Hematopoietic multipotent progenitor cell (in vitro differentiated cells): ENCODE results near the gene HECW1. TPM values are rescaled to one million over a fixed set of nuclear protein-coding genes. Genes with fewer than 3 reads are reported as not detected.

Source experiments
- DNase-seq, 3 donors: peaks; one replicate each; pipeline ENCODE4 v3.0.0-alpha.2; 2011 to 2015; ENCODE audit warnings: low read depth in 2 of 3, low spot score in 2 of 3
- total RNA-seq: library from RNA; depleted of rRNA; stranded (reverse); fragments of >200 nt; gene quantifications from one replicate; pipeline ENCODE4 v1.2.3, GENCODE V29; 2012

Gene HECW1
- total RNA-seq, 1 donor: not detected

GRCh38 chr7:43142703-43143102, 30.3 kb downstream of the HECW1 start:
- DNase-seq: no peak

- DNase-seq: no peak
These were observed 31.6 kb downstream of the HECW1 start for GRCh38 chr7:43143918-43144589.

- DNase-seq: no peak
These were observed 35.8 kb downstream of the HECW1 start for GRCh38 chr7:43148161-43148731.

GRCh38 chr7:43151076-43151475, 38.6 kb downstream of the HECW1 start:
- DNase-seq: no peak

- no peak for DNase-seq
These were observed 40.2 kb downstream of the HECW1 start for GRCh38 chr7:43152696-43153095.

GRCh38 chr7:43155636-43156035, 43.2 kb downstream of the HECW1 start:
- DNase-seq: no peak

DNA sequence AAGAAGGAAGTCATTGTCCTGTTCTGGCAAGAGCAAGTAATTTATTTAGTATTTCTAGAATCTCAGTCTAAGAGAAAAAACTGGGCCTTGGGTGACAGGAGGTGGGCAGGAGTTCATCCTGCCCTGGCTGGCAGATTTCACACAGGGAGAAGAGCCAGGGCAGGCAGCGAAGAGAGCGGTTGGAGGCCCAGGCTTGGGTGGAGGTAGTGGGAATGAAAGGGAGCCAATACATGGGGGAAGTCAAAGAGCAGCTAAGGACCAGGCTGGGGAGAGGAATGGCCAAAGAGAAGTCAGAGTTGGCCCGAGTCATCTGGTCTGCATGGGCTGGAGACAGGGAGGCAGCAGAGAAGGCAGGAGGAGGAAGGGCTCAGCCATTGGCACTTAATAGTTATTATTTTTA, 51.4 kb downstream of the HECW1 start:
- DNase-seq: no peak

DNA sequence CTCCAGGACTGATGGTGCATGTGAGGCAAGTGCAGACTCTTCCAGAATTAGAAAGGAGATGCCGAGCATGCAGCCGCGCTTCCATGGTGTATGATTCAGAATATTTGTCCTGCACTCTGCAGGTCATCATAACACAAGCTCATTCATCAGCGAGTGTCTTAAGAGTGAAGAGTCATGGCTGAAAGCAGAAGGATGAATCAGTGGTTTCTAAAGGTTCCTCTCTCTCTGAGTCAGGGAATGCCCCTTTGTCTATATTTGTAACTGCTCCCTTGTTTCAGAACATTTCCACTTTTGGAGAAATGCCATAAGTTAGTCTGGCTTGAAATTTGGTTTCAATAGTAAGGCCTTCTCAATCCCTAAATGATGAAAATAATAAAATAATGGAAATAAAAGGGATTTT, 52.3 kb downstream of the HECW1 start:
- peak in 2 of 3 donors; percentile 23 to 33 for DNase-seq

DNA sequence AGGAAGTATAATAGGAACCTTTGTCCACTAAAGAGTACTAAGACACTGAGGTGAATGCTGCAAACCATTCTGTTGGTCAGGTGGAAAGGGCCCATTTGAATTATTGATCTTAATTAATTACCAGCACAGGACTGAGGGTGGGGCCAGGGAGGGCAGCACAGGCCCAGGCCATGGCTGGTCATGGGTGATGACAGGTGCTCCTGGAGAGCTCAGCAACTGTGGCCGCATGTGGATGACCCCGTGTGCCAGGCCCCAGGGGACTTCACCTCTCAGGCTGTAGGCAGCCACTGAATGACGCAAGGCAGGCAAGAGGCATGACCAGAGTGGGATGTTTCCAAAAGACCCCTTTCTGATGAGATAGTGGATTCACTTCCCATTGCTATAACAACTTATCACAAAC, 54.2 kb downstream of the HECW1 start:
- no peak for DNase-seq

DNA sequence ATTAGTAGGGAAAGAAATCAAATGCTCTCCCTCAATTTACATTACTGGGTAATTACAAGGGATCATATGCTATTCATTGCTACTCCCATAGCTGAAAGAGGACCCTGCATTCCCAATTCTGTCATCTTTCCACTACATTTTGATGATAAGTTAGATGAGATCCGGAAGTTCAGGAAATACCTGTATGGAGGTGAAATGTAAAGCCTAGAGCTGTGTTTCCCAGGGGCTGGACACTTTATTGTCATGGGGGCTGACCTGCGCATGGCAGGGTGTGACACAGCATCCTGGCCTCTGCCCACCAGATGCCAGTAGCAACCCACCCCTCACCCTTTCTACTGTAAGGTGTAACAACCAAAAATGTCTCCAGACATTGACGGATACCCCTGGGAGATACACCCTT, 56.6 kb downstream of the HECW1 start:
- DNase-seq: no peak

GRCh38 chr7:43170571-43170970, 58.1 kb downstream of the HECW1 start:
- DNase-seq: no peak

GRCh38 chr7:43175570-43176200, 63.2 kb downstream of the HECW1 start:
- no peak for DNase-seq

GRCh38 chr7:43179393-43179792, 66.9 kb downstream of the HECW1 start:
- DNase-seq: no peak

GRCh38 chr7:43192806-43193460, 80.5 kb downstream of the HECW1 start:
- DNase-seq: no peak

GRCh38 chr7:43193893-43194292, 81.4 kb downstream of the HECW1 start:
- no peak for DNase-seq

- DNase-seq: no peak
These were observed 82.8 kb downstream of the HECW1 start for GRCh38 chr7:43195256-43195655.

DNA sequence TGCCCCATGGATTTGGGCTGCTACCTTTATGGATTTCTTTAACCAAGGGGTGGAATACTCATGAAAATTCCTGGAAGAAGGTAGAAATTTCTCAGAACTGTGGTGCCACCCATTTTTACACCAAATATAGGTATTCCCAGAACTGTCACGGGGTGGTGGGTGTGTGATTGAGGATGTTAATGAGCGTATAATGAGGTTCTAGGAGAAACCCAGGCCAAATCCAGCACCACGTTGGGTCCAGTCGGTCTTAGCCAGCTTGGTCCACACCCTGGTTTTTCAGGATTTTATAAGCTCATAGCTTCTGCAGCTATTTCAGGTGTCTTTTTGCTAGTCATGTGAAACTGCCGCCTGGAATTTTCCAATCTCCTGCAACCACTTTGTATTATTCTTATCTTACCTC, 83.3 kb downstream of the HECW1 start:
- DNase-seq: no peak

DNA sequence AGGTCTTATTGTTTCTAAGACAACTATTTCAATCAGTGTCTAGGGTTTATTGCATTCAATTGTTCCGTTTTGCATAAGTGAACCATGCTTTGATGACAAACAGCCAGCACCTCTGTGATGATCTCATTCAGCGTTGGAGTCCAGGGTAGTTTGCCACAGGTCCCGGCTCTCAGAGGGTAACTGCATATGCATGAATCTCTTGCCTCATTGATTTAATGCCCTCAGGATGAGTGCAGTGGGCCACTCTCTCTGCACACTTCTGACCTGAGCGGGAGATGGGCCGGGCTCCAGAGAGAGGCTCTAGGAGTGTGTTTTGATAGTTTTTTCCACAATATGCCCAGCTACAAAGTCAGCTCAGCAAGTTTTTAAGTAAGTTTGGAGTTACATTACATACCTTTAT, 83.9 kb downstream of the HECW1 start:
- DNase-seq: no peak

- no peak for DNase-seq
These were observed 85.6 kb downstream of the HECW1 start for GRCh38 chr7:43198016-43198415.

DNA sequence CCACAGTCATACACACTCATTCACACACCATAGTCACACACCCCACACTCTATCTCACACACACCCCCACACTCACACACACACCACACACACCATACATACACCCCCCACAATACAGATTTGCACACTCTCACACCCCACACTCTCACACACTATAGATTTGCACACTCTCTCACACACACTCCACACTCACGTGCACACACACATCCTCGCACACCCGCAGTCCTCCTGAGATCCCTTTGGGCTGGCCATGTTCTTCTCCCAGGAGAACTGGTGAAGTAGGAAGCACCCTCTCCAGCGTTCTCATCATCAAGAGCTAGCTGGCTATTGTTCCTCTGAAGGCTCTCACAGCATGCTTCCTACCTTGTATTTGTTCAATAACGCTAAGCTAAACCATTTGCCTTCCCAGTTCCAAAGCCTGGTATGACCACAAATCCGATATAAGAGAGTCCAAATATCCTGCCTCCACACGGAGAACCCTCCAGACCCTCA, 86.2 kb downstream of the HECW1 start:
- DNase-seq: no peak

GRCh38 chr7:43199371-43200160, 87.1 kb downstream of the HECW1 start:
- no peak for DNase-seq
